PC-3 (cell line): Measurements from ENCODE around the gene PRXL2B.

ENCODE experiments used
- CTCF ChIP-seq: fragments of 300-600 bp; sonication (generic); conservative IDR thresholded peaks from 2 replicates; pipeline ENCODE4 v1.5.1; 2017; ENCODE audit warnings: antibody characterized with exemption, low read depth, mild to moderate bottlenecking, low read length
- EZH2phosphoT487 ChIP-seq: fragments of 300-600 bp; sonication (generic); IDR thresholded peaks from 2 replicates; pipeline ENCODE4 v1.6.1; 2018; ENCODE audit warnings: mild to moderate bottlenecking, antibody characterized with exemption, low read length, borderline replicate concordance

- TF ChIP-seq CTCF (no peak), EZH2phosphoT487 (no peak)
These were observed 30.8 kb upstream of the PRXL2B start for GRCh38 chr1:2555634-2556276.
